ENCODE results near the gene MCTS1. TPM values are rescaled to one million over a fixed set of nuclear protein-coding genes. Genes with fewer than 3 reads are reported as not detected.

Gene MCTS1
- total RNA-seq: 10 to 100 TPM; 41.4 to 48.9 TPM
- 10 to 100 TPM; 57.4 to 57.6 TPM for polyA plus RNA-seq (ENCODE audit: insufficient read length in 2 of 2)
- long read RNA-seq, donor 1, transcript MCTS1-202 (6 exons, 1,018 nt): major isoform, 20 of 65 reads
- long read RNA-seq, donor 1, transcript MCTS1-201 (6 exons, 1,130 nt): minor isoform, 18 of 65 reads
- long read RNA-seq, donor 1, partial matches to known transcripts: 26 of 65 reads
- long read RNA-seq, donor 1, other reads (novel, unspliced or antisense): 0 of 65 reads
- long read RNA-seq, donor 2, transcript MCTS1-202 (6 exons, 1,018 nt): major isoform, 5 of 7 reads
- long read RNA-seq, donor 2, partial matches to known transcripts: 0 of 7 reads
- long read RNA-seq, donor 2, other reads (novel, unspliced or antisense): 0 of 7 reads
- long read RNA-seq, donor 3, transcript MCTS1-201 (6 exons, 1,130 nt): minor isoform, 7 of 31 reads
- long read RNA-seq, donor 3, transcript MCTS1-202 (6 exons, 1,018 nt): major isoform, 14 of 31 reads
- long read RNA-seq, donor 3, partial matches to known transcripts: 0 of 31 reads
- long read RNA-seq, donor 3, other reads (novel, unspliced or antisense): 10 of 31 reads
- long read RNA-seq, donor 4, transcript MCTS1-201 (6 exons, 1,130 nt): minor isoform, 5 of 66 reads
- long read RNA-seq, donor 4, transcript MCTS1-202 (6 exons, 1,018 nt): major isoform, 59 of 66 reads
- long read RNA-seq, donor 4, partial matches to known transcripts: 0 of 66 reads
- long read RNA-seq, donor 4, other reads (novel, unspliced or antisense): 0 of 66 reads

- Histone ChIP-seq H3K36me3 (ENCODE audit: control insufficient read depth, insufficient read depth, low read length) (no peaks in the 10 kb centered on the region), H3K4me1 (ENCODE audit: control insufficient read depth, insufficient read depth, low read length) (no peaks in the 10 kb centered on the region), H3K27me3 (ENCODE audit: control insufficient read depth, insufficient read depth, low read length) (no peaks in the 10 kb centered on the region), H3K4me3 (ENCODE audit: low read depth, low read length) (peak within 1 kb of the TSS; percentile 73), H3K27ac (ENCODE audit: low read depth, low read length) (peak within 1 kb of the TSS; percentile 83), H3K9me3 (ENCODE audit: control insufficient read depth, insufficient read depth, low read length) (no peaks in the 10 kb centered on the region)
- WGBS (ENCODE audit: insufficient coverage): 24% methylated on average over 24 of the region's 31 CpGs
- DNase-seq (ENCODE audit: low read depth in 4 of 6, low spot score in 6 of 6): peak; percentile 66 to 98 (median 76)
Measured at GRCh38 chrX:120603707-120604360, at the start of gene MCTS1. TSS of gene MCTS1 (plus strand) at chrX:120604101. CDS start at chrX:120604237, 136 bp downstream.

DNA sequence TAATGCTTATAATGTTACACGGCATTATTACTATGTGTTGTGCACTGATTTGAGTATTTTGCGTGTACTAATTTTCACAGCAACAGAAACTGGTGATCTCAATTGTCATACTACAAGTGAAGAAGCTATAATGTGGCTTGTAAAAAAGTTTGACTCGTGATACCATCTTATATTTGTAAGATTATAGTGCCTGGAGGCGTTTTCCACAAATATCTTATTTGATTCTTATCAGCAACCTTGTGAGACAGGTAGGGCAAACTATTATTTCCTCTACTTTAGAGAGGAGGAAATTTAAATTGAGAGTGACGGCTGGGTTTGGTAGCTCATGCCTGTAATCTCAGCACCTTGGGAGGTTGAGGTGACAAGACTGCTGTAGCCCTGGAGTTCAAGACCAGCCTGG lies 47.6 kb upstream of the MCTS1 start:
- no peaks in the 10 kb centered on the region for H3K27me3 ChIP-seq (ENCODE audit: control insufficient read depth, insufficient read depth, low read length)
- peaks cover 2% of the 10 kb centered on the region for H3K36me3 ChIP-seq (ENCODE audit: control insufficient read depth, insufficient read depth, low read length)
- H3K4me3 ChIP-seq (ENCODE audit: low read depth, low read length): no peak overlapping the region
- DNase-seq (ENCODE audit: low read depth in 4 of 6, low spot score in 6 of 6): no peak
- WGBS (ENCODE audit: insufficient coverage): no CpG with 5 or more reads among the region's 5 CpGs
- no peak overlapping the region for H3K27ac ChIP-seq (ENCODE audit: low read depth, low read length)
- no peaks in the 10 kb centered on the region for H3K9me3 ChIP-seq (ENCODE audit: control insufficient read depth, insufficient read depth, low read length)
- H3K4me1 ChIP-seq (ENCODE audit: control insufficient read depth, insufficient read depth, low read length): no peaks in the 10 kb centered on the region

GRCh38 chrX:120559804-120560203 lies 44.1 kb upstream of the MCTS1 start:
- no peaks in the 10 kb centered on the region for H3K9me3 ChIP-seq (ENCODE audit: control insufficient read depth, insufficient read depth, low read length)
- H3K27me3 ChIP-seq (ENCODE audit: control insufficient read depth, insufficient read depth, low read length): no peaks in the 10 kb centered on the region
- DNase-seq (ENCODE audit: low read depth in 4 of 6, low spot score in 6 of 6): peak in 2 of 6 donors; percentile 7 to 45
- H3K27ac ChIP-seq (ENCODE audit: low read depth, low read length): peak overlapping the region; percentile 98
- H3K4me3 ChIP-seq (ENCODE audit: low read depth, low read length): peak overlapping the region; percentile 80
- H3K4me1 ChIP-seq (ENCODE audit: control insufficient read depth, insufficient read depth, low read length): no peaks in the 10 kb centered on the region
- peaks cover 2% of the 10 kb centered on the region for H3K36me3 ChIP-seq (ENCODE audit: control insufficient read depth, insufficient read depth, low read length)
- WGBS (ENCODE audit: insufficient coverage): no CpG with 5 or more reads among the region's 7 CpGs

- H3K27me3 ChIP-seq (ENCODE audit: control insufficient read depth, insufficient read depth, low read length): no peaks in the 10 kb centered on the region
- WGBS (ENCODE audit: insufficient coverage): 32% methylated on average over 8 of the region's 10 CpGs
- H3K27ac ChIP-seq (ENCODE audit: low read depth, low read length): peak overlapping the region; percentile 98
- DNase-seq (ENCODE audit: low read depth in 4 of 6, low spot score in 6 of 6): no peak
- peaks cover 2% of the 10 kb centered on the region for H3K36me3 ChIP-seq (ENCODE audit: control insufficient read depth, insufficient read depth, low read length)
- H3K9me3 ChIP-seq (ENCODE audit: control insufficient read depth, insufficient read depth, low read length): no peaks in the 10 kb centered on the region
- H3K4me3 ChIP-seq (ENCODE audit: low read depth, low read length): peak overlapping the region; percentile 80
- no peaks in the 10 kb centered on the region for H3K4me1 ChIP-seq (ENCODE audit: control insufficient read depth, insufficient read depth, low read length)
Measured at GRCh38 chrX:120560405-120560841, 43.5 kb upstream of the MCTS1 start.

DNA sequence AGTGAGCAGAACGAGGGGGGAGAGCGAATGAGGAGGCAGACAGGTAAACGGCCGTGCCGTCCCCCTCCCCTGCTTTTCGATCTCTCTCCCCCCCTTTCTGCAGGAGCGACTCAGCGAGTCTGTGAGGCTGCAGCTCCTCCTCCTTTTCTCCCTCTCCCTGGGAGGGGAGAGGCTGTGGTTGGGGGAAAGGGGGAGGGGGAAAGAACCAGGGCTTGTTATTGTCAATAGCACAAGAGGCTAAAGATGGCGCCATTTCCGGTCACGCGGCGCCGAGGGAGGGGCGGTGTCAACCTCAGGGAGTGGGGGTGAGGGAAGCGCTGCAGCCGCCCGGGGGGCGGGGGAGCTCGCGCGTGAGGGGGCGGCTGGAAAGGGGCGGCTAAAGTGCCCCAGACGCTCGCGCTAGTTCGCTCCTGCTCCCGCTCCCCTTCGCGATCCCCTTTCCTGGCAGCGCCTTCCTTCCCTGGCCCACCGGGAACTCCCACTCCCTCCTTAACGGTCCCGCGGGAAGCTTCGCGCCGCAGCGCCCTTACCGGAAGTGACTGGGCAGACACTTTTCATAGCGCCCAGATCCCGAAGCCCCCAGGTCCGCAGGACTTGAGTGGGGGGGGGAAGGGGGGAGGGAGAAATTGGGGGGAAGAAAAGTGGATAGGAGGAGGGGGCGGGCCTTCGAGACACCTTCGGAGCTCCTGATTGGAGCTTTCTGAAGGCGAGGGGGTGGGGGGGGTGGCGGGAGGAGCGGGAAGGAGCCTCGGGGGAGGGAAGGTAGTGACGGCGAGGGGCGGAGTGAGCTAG lies 42.9 kb upstream of the MCTS1 start, which contains the start of gene CUL4B:
Gene CUL4B (minus strand): TSS at position 121 of the 792 bp plus-strand sequence. CDS start 324 bp downstream, outside the sequence.
- Histone ChIP-seq H3K4me3 (ENCODE audit: low read depth, low read length) (peak within 1 kb of the TSS; percentile 80), H3K27ac (ENCODE audit: low read depth, low read length) (peak within 1 kb of the TSS; percentile 98), H3K27me3 (ENCODE audit: control insufficient read depth, insufficient read depth, low read length) (no peaks in the 10 kb centered on the region), H3K4me1 (ENCODE audit: control insufficient read depth, insufficient read depth, low read length) (no peaks in the 10 kb centered on the region), H3K9me3 (ENCODE audit: control insufficient read depth, insufficient read depth, low read length) (no peaks in the 10 kb centered on the region), H3K36me3 (ENCODE audit: control insufficient read depth, insufficient read depth, low read length) (peaks cover 2% of the 10 kb centered on the region)
- 26% methylated on average over 38 of the region's 54 CpGs for WGBS (ENCODE audit: insufficient coverage)
- DNase-seq (ENCODE audit: low read depth in 4 of 6, low spot score in 6 of 6): peak; percentile 76 to 98 (median 86)

DNA sequence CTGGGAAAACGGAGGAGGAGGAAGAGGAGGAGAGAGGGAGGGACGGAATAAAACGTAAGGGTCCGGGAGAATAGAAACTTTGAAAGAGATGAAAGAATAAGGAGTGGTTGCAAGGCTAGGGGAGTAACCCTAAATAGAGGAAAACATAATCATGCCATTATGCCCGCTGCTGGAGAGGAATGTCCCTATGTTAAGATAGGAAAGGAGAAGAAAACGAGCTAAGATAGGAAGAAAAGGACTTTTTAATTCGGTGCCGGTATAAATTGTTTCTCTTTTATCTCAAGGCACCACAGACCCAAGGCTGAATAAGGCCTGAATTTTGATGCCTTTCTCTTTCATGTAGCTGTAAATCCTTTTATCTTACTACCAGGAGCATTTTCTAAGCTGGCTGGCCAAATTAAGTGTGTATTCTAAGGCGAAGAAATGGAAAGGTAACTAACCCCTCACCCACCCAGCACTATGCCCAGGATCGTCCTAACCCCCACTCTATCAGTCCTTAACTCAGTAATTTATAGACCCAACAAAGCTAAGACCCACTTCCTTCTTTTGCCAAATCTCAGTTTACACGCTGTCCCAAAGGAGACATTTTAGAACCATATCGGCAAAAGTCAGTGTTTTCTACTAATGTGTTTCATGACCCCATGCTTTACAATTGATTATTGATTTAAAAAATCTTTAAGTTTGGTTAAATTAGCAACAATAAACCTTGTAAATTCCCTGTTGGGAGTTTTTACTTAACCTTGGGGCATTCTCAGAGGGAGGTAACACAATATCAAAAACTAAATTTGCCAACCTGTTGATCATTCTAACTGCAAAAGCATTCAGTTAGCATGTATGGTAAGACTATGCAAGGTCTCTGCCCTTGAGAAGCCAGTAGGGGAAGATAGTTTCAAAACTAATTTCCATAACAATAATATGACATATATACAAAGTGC lies 42.0 kb upstream of the MCTS1 start:
- Histone ChIP-seq H3K9me3 (ENCODE audit: control insufficient read depth, insufficient read depth, low read length) (no peaks in the 10 kb centered on the region), H3K4me3 (ENCODE audit: low read depth, low read length) (peak overlapping the region; percentile 54)
- 18% methylated on average over 5 of the region's 12 CpGs for WGBS (ENCODE audit: insufficient coverage)

DNA sequence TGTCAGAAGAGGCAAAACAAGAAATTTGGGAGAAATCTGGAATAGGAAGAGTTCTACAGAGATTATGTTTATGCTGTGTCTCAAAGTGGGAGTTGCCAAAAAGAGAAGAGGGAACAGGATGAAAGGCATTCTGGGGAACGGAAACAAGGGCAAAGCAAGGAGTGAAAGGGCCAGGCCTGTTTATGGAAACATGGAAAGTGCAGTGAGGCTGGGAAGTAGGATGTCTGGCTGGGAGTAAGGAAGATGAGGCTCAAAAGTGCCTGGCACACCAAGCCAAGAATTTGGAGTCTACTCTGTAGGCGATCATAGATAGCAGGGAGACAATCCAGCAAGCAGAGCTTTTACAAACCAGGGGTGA lies 41.4 kb upstream of the MCTS1 start:
- Histone ChIP-seq H3K36me3 (ENCODE audit: control insufficient read depth, insufficient read depth, low read length) (no peaks in the 10 kb centered on the region), H3K9me3 (ENCODE audit: control insufficient read depth, insufficient read depth, low read length) (no peaks in the 10 kb centered on the region), H3K27me3 (ENCODE audit: control insufficient read depth, insufficient read depth, low read length) (no peaks in the 10 kb centered on the region), H3K27ac (ENCODE audit: low read depth, low read length) (peak overlapping the region; percentile 12), H3K4me1 (ENCODE audit: control insufficient read depth, insufficient read depth, low read length) (no peaks in the 10 kb centered on the region), H3K4me3 (ENCODE audit: low read depth, low read length) (no peak overlapping the region)
- no peak for DNase-seq (ENCODE audit: low read depth in 4 of 6, low spot score in 6 of 6)
- WGBS (ENCODE audit: insufficient coverage): 56% methylated on average over 1 of the region's 2 CpGs

More for the DNA sequence above, 42.0 kb upstream of the MCTS1 start:
- Histone ChIP-seq H3K27ac (ENCODE audit: low read depth, low read length) (peak overlapping the region; percentile 90), H3K4me1 (ENCODE audit: control insufficient read depth, insufficient read depth, low read length) (no peaks in the 10 kb centered on the region), H3K36me3 (ENCODE audit: control insufficient read depth, insufficient read depth, low read length) (no peaks in the 10 kb centered on the region), H3K27me3 (ENCODE audit: control insufficient read depth, insufficient read depth, low read length) (no peaks in the 10 kb centered on the region)
- no peak for DNase-seq (ENCODE audit: low read depth in 4 of 6, low spot score in 6 of 6)

DNA sequence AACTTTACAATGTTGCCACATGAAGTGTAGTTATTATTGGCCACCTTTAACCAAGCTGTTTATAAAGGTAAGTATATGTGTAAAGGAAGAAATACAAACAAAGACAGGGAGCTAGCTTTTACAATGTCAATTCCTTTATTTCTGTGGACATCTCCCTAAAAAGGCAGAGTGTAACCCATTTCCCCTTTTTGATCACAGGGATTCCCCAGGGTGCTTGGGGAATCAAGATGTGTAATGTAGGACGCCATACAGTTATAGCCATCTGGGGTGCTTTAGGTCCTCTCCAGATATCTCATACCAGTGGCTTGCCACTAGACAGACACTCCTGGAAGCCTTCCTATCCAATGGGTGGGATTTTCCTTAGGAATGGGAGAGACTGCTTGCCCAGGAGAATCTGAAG lies 39.0 kb upstream of the MCTS1 start:
- H3K4me1 ChIP-seq (ENCODE audit: control insufficient read depth, insufficient read depth, low read length): no peaks in the 10 kb centered on the region
- no peaks in the 10 kb centered on the region for H3K27me3 ChIP-seq (ENCODE audit: control insufficient read depth, insufficient read depth, low read length)
- no peak for DNase-seq (ENCODE audit: low read depth in 4 of 6, low spot score in 6 of 6)
- whole genome bisulfite sequencing (ENCODE audit: insufficient coverage): no CpG with 5 or more reads among the region's 1 CpG
- H3K36me3 ChIP-seq (ENCODE audit: control insufficient read depth, insufficient read depth, low read length): no peaks in the 10 kb centered on the region
- no peaks in the 10 kb centered on the region for H3K9me3 ChIP-seq (ENCODE audit: control insufficient read depth, insufficient read depth, low read length)
- no peak overlapping the region for H3K27ac ChIP-seq (ENCODE audit: low read depth, low read length)
- no peak overlapping the region for H3K4me3 ChIP-seq (ENCODE audit: low read depth, low read length)
